ENCODE data around the gene DHRS7B.

DNA sequence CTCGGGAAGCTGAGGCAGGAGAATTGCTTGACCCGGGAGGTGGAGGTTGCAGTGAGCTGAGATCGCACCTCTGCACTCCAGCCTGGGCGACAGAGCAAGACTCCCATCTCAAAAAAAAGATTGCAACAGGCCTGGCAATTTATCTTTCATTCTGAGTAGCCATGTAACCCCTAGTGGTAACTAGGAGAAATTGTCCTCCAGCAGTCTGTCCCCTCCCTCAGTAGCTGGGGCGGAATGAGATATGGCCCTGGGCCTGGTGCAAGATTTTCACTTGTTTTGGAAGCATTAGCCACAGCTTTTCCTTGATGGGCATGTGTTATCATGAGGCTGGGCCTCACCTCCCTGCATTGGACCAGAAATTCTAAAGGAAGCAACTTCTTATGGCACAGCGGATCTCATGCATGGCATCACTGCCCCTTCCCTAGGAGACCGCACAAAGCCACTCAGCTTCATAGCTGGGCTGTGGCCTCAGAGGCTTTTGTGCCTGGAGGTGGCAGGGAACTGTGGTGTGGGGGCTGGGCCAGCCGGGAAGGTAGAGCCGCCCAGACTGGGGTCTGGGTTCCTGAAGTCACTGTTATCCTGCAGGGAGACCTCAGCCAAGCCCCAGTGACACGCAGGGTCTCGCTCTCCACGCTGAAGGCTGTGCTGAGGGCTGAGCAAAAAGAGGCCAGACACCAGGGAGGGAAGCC, 113.1 kb downstream of the DHRS7B start:
- TF ChIP-seq PHF21A (IDR thresholded peaks at IDR 0.05; ENCODE audit: borderline replicate concordance, low read depth) (no peak), DNMT1 (IDR thresholded peaks at IDR 0.05) (no peak), ETS1 (conservative IDR thresholded peaks at IDR 0.05; ENCODE audit: control insufficient read depth, low read depth, low read length) (no peak)
